K562 (cell line): ENCODE measurements around the gene MYO18A. TPM values are rescaled to one million over a fixed set of nuclear protein-coding genes. Genes with fewer than 3 reads are reported as not detected.

Source experiments
- CBX3 ChIP-seq, 2 experiments: IDR thresholded peaks; 1 replicate in 1 of 2; 2 replicates in 1 of 2; pipeline ENCODE4 v1.6.1; 2012; ENCODE audit warnings: inconsistent platforms in 2 of 2, low read length in 2 of 2, borderline replicate concordance in 1 of 2, control low read depth in 1 of 2
- CC2D1A ChIP-seq: fragments of 450-650 bp; IDR thresholded peaks from 2 replicates; pipeline ENCODE4 v1.6.1; 2017; ENCODE audit warnings: mild to moderate bottlenecking
- CREM ChIP-seq: IDR thresholded peaks from 2 replicates; pipeline ENCODE4 v1.6.1; 2014; ENCODE audit warnings: antibody characterized with exemption, low read depth
- CTCFL ChIP-seq: IDR thresholded peaks from 2 replicates; pipeline ENCODE4 v1.6.1; 2011; ENCODE audit warnings: borderline replicate concordance, low read depth, mild to moderate bottlenecking, moderate library complexity, low read length; ENCODE audit not compliant: insufficient read depth, poor library complexity, severe bottlenecking
- CXXC5 ChIP-seq: fragments of 250-450 bp; sonication (Bioruptor Pico); IDR thresholded peaks from 2 replicates; pipeline ENCODE4 v1.8.0; 2022; ENCODE audit warnings: inconsistent platforms, mild to moderate bottlenecking, moderate library complexity
- DEAF1 ChIP-seq: fragments of 450-650 bp; formaldehyde crosslinking; IDR thresholded peaks from 2 replicates; pipeline ENCODE4 v1.4.0; 2020; ENCODE audit warnings: mild to moderate bottlenecking, moderate library complexity
- KLF16 ChIP-seq: IDR thresholded peaks from 2 replicates; pipeline ENCODE4 v1.6.1; 2016; ENCODE audit warnings: antibody characterized with exemption
- NRF1 ChIP-seq, 2 experiments: fragments of 450-650 bp; IDR thresholded peaks in 1 of 2; conservative IDR thresholded peaks in 1 of 2; 2 replicates each; pipeline ENCODE4 v1.6.1; 2014; ENCODE audit warnings: mild to moderate bottlenecking in 2 of 2
- RAD21 ChIP-seq, 2 experiments: fragments of 250-450 bp in 1 of 2; fragments of 450-650 bp in 1 of 2; sonication (Bioruptor Pico) in 1 of 2; formaldehyde crosslinking in 1 of 2; IDR thresholded peaks in 1 of 2; conservative IDR thresholded peaks in 1 of 2; 2 replicates each; pipeline versions ENCODE4 v1.4.0 to v1.8.0; 2020 to 2022; ENCODE audit warnings: mild to moderate bottlenecking in 2 of 2, moderate library complexity in 1 of 2
- RAD51 ChIP-seq: fragments of 450-650 bp; IDR thresholded peaks from 2 replicates; pipeline ENCODE4 v1.7.1; 2016; ENCODE audit warnings: low read depth, mild to moderate bottlenecking, borderline replicate concordance
- RCOR1 ChIP-seq, 2 experiments: IDR thresholded peaks; 2 replicates each; pipeline ENCODE4 v1.6.1; 2012; ENCODE audit warnings: low read depth in 2 of 2, low read length in 2 of 2, borderline replicate concordance in 1 of 2, improper control_type of control experiment in 1 of 2
- SMC3 ChIP-seq: conservative IDR thresholded peaks from 2 replicates; pipeline ENCODE4 v1.6.1; 2011; ENCODE audit warnings: low read depth, low read length, improper control_type of control experiment; ENCODE audit not compliant: insufficient read depth
- STAG1 ChIP-seq: sonication (generic); formaldehyde crosslinking; IDR thresholded peaks from 2 replicates; pipeline ENCODE4 v1.5.0; 2020; ENCODE audit warnings: missing genetic modification reagents, borderline replicate concordance
- XRCC5 ChIP-seq: fragments of 200-400 bp; formaldehyde crosslinking; IDR thresholded peaks from 2 replicates; pipeline ENCODE4 v1.6.1; 2017; ENCODE audit warnings: low read depth, mild to moderate bottlenecking, low read length
- ZKSCAN1 ChIP-seq: fragments of 150-350 bp; IDR thresholded peaks from 2 replicates; pipeline ENCODE4 v1.6.1; 2016; ENCODE audit warnings: low read depth, low read length
- ZNF24 ChIP-seq: fragments of 450-650 bp; IDR thresholded peaks from 2 replicates; pipeline ENCODE4 v1.6.1; 2016
- polyA plus RNA-seq, 8 experiments: library from polyadenylated mRNA; depleted of rRNA in 4 of 8; stranded (reverse) in 5 of 8; unstranded in 3 of 8; fragments of >200 nt; fragmentation: Nextera tagmentation in 2 of 8; fragmentation: Illumina TruSeq in 1 of 8; extraction: Ambion mirVana in 2 of 8; extraction: Trizol in 1 of 8; gene quantifications; 2 replicates each; pipeline versions ENCODE4 v1.2.1 to v1.2.3, GENCODE V29; 2011 to 2014; ENCODE audit warnings: inconsistent platforms in 1 of 8, missing spikeins in 1 of 8
- total RNA-seq, 7 experiments: library from RNA; depleted of rRNA in 6 of 7; stranded (reverse); fragments of >200 nt in 6 of 7; fragmentation: Illumina TruSeq in 2 of 7; extraction: Trizol in 2 of 7; gene quantifications; 2 replicates each; pipeline versions ENCODE4 v1.2.1 to v1.2.3, GENCODE V29; 2011 to 2021; ENCODE audit warnings: low replicate concordance in 1 of 7

MYO18A gene
- total and polyA plus RNA-seq, 9 of the 15 experiments (the other 6 are each of a cell fraction or from before 2014, with no cell fraction given): 2.5 to 65.4 (median 17.1) TPM

- 0 out of 4 replicates have a peak, but pooled peaks of 1 of the 2 experiments have one; percentile 38 for TF ChIP-seq RCOR1 (IDR thresholded peaks at IDR 0.05; ENCODE audit: borderline replicate concordance in 1 of 2, low read depth in 2 of 2, low read length in 2 of 2)
- TF ChIP-seq RAD21 (CRISPR knock-in tag; conservative IDR thresholded peaks at IDR 0.05 in 1 of 2, IDR thresholded peaks at IDR 0.05 in 1 of 2): peak; percentile 70 to 80
- peak; percentile 36; the same call in 1 of the 2 replicates for TF ChIP-seq KLF16
- 0 out of 2 replicates have a peak, but pooled peaks have one; percentile 25 for TF ChIP-seq ZKSCAN1
- 0 out of 2 replicates have a peak, but pooled peaks have one; percentile 14 for TF ChIP-seq ZNF24
- peak; percentile 77 for TF ChIP-seq CTCFL
- TF ChIP-seq NRF1 (conservative IDR thresholded peaks at IDR 0.05 in 1 of 2, IDR thresholded peaks at IDR 0.05 in 1 of 2): 0 out of 4 replicates have a peak, but pooled peaks of 1 of the 2 experiments have one; percentile 22
- TF ChIP-seq CREM: 0 out of 2 replicates have a peak, but pooled peaks have one; percentile 17
- TF ChIP-seq XRCC5: peak; percentile 87
- TF ChIP-seq RAD51: no peak
- 0 out of 2 replicates have a peak, but pooled peaks have one; percentile 44 for TF ChIP-seq CC2D1A
- TF ChIP-seq CBX3 (IDR thresholded peaks at IDR 0.05; ENCODE audit: borderline replicate concordance in 1 of 2, low read length in 2 of 2): 0 out of 3 replicates have a peak, but pooled peaks of 1 of the 2 experiments have one; percentile 27
- peak; percentile 72; the same call in 1 of the 2 replicates for TF ChIP-seq STAG1 (CRISPR knock-in tag)
- peak; percentile 59 for TF ChIP-seq SMC3
- TF ChIP-seq DEAF1 (CRISPR knock-in tag): peak; percentile 64
- no peak for TF ChIP-seq CXXC5 (CRISPR knock-in tag)
Measured at GRCh38 chr17:29116804-29117753, 63.1 kb downstream of the MYO18A start (continued).
